NCI-H526 treated with DMSO at 0.1 percent for 48 hours (cell line): ENCODE data around the gene GPC5.

ENCODE experiments used
- DNase-seq: peaks from one replicate; lab custom pipeline; 2025; lab: John Stamatoyannopoulos, UW

GPC5 gene

GRCh38 chr13:91539286-91540157 lies 141.1 kb downstream of the GPC5 start:
- no peak for DNase-seq

- DNase-seq, result no peak
Observed at GRCh38 chr13:91540158-91540736, 141.8 kb downstream of the GPC5 start.

- DNase-seq, result no peak
Observed at GRCh38 chr13:91544723-91545122, 146.3 kb downstream of the GPC5 start.

GRCh38 chr13:91546900-91547299 lies 148.5 kb downstream of the GPC5 start:
- DNase-seq, result no peak

- no peak for DNase-seq
Observed at GRCh38 chr13:91553584-91553983, 155.2 kb downstream of the GPC5 start.

- no peak for DNase-seq
Observed at GRCh38 chr13:91554101-91554500, 155.7 kb downstream of the GPC5 start.

- peak; percentile 73 for DNase-seq
Observed at GRCh38 chr13:91557328-91558090, 159.1 kb downstream of the GPC5 start.

- DNase-seq, result no peak
Observed at GRCh38 chr13:91563799-91564198, 165.4 kb downstream of the GPC5 start.

- DNase-seq, result no peak
Observed at GRCh38 chr13:91564396-91564795, 166.0 kb downstream of the GPC5 start.

GRCh38 chr13:91565296-91565695 lies 166.9 kb downstream of the GPC5 start:
- DNase-seq, result no peak

GRCh38 chr13:91567485-91568207 lies 169.2 kb downstream of the GPC5 start:
- no peak for DNase-seq

- DNase-seq, result no peak
Observed at GRCh38 chr13:91571681-91572080, 173.3 kb downstream of the GPC5 start.

- no peak for DNase-seq
Observed at GRCh38 chr13:91572439-91572838, 174.0 kb downstream of the GPC5 start.

GRCh38 chr13:91572944-91573598 lies 174.7 kb downstream of the GPC5 start:
- no peak for DNase-seq

GRCh38 chr13:91574766-91575165 lies 176.3 kb downstream of the GPC5 start:
- DNase-seq, result no peak

GRCh38 chr13:91576590-91576989 lies 178.2 kb downstream of the GPC5 start:
- DNase-seq, result peak; percentile 7

- no peak for DNase-seq
Observed at GRCh38 chr13:91579320-91579719, 180.9 kb downstream of the GPC5 start.

- no peak for DNase-seq
Observed at GRCh38 chr13:91580749-91581148, 182.3 kb downstream of the GPC5 start.

- DNase-seq, result no peak
Observed at GRCh38 chr13:91586609-91587008, 188.2 kb downstream of the GPC5 start.

GRCh38 chr13:91588541-91588940 lies 190.1 kb downstream of the GPC5 start:
- DNase-seq, result no peak
